DND-41 (cell line): ENCODE results near the gene HPGDS.
"Not testable (repeated sequence)": the region's sequence is repeated elsewhere in the genome, so short reads cannot be mapped to it uniquely, and the experiment has no call there.

Experiments
- ATAC-seq: fragments of 200-7000 bp; cut with Tn5 transposase; 3 replicates; pipeline ENCODE4 v1.9.1; 2021; ENCODE audit warnings: low read depth; ENCODE audit not compliant: insufficient read depth
- DNase-seq: peaks from one replicate; pipeline ENCODE4 v3.0.0-alpha.2; 2020
- H2AFZ ChIP-seq: 2 replicates; pipeline ENCODE4 v1.6.0; 2012; ENCODE audit warnings: low read depth, low read length
- H3K27ac ChIP-seq: 2 replicates; pipeline ENCODE4 v1.5.1; 2012; ENCODE audit warnings: low read length, inconsistent platforms
- H3K27me3 ChIP-seq: fragments of 200-600 bp; sonication (generic); 2 replicates; pipeline ENCODE4 v1.6.0; 2012; ENCODE audit warnings: low read length, mild to moderate bottlenecking, inconsistent platforms; ENCODE audit not compliant: insufficient read depth, poor library complexity
- H3K36me3 ChIP-seq: 2 replicates; pipeline ENCODE4 v1.5.1; 2012; ENCODE audit warnings: low read length, inconsistent platforms; ENCODE audit not compliant: insufficient read depth
- H3K4me1 ChIP-seq: 2 replicates; pipeline ENCODE4 v1.5.1; 2012; ENCODE audit warnings: mild to moderate bottlenecking, low read length; ENCODE audit not compliant: insufficient read depth
- H3K4me2 ChIP-seq: 2 replicates; pipeline ENCODE4 v1.6.0; 2012; ENCODE audit warnings: mild to moderate bottlenecking, moderate library complexity, low read length, inconsistent platforms; ENCODE audit not compliant: insufficient read depth
- H3K4me3 ChIP-seq, 2 experiments: fragments of 200-600 bp in 1 of 2; shearing (Covaris generic) in 1 of 2; 2 replicates each; pipeline ENCODE4 v1.5.1; 2012 to 2016; ENCODE audit warnings: inconsistent platforms in 2 of 2, low read length in 2 of 2, mild to moderate bottlenecking in 2 of 2, low read depth in 1 of 2, moderate library complexity in 1 of 2
- H3K79me2 ChIP-seq: 2 replicates; pipeline ENCODE4 v1.6.0; 2012; ENCODE audit warnings: low read length, inconsistent platforms; ENCODE audit not compliant: insufficient read depth
- H3K9ac ChIP-seq: 2 replicates; pipeline ENCODE4 v1.6.0; 2012; ENCODE audit warnings: low read depth, mild to moderate bottlenecking, inconsistent platforms, low read length, moderate library complexity
- H3K9me3 ChIP-seq: 2 replicates; pipeline ENCODE4 v1.5.1; 2012; ENCODE audit warnings: low read length, moderate library complexity, mild to moderate bottlenecking, inconsistent platforms; ENCODE audit not compliant: insufficient read depth, severe bottlenecking
- H4K20me1 ChIP-seq: 2 replicates; pipeline ENCODE4 v1.6.0; 2012; ENCODE audit warnings: low read length; ENCODE audit not compliant: insufficient read depth
- EZH2 ChIP-seq: IDR thresholded peaks from 3 replicates; pipeline ENCODE4 v1.6.1; 2012; ENCODE audit warnings: borderline replicate concordance, low read depth, mild to moderate bottlenecking, moderate library complexity, low read length, inconsistent platforms; ENCODE audit not compliant: severe bottlenecking
- TF ChIP-seq, protein P1 (sequence below): IDR thresholded peaks from 2 replicates; pipeline ENCODE4 v1.5.1; 2012; ENCODE audit warnings: borderline replicate concordance, low read length, moderate library complexity, mild to moderate bottlenecking; ENCODE audit not compliant: poor library complexity, severe bottlenecking; ENCODE audit errors: extremely low read depth

The HPGDS gene

GRCh38 chr4:94339779-94340178 is 2.9 kb downstream of the HPGDS start:
- Histone ChIP-seq H3K4me2 (peak overlapping the region; percentile 21; the same call in 1 of the 2 replicates), H2AFZ (peak overlapping the region; percentile 58), H3K9me3 (no peaks in the 10 kb centered on the region)

DNA sequence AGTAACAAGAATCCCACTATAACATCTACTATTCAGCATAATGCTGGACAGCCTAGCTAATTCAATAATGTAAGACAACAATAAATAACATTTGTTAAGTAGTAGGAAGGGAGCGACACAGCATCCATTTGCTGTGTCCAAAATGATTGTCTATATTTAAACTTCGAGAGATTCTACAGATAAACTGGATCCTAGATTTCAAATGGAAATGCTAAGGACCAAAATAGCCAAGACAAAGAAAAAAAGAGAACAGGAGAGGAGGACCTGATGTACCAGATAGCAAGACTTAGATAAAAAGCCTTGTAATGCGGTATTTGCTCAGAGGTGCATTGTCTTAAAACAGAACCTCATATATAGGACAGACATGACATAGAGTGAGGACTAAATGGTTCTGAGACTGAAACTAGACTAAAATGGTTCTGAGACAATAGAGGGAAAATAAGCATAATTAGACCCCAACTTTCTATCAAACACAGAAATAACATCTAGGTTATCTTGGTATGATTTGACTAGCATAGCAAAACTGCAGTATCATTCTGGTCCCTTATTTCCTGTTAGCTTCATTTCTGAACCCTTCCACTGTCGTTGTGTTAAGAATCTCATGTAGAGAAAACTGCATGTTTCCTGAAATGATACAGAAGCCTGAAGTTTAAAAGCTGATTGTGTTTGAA is 3.8 kb downstream of the HPGDS start:
- Histone ChIP-seq H3K4me1 (peaks cover 17% of the 10 kb centered on the region), H3K4me2 (peak overlapping the region; percentile 21; the same call in 1 of the 2 replicates), H3K9me3 (no peaks in the 10 kb centered on the region), H4K20me1 (no peaks in the 10 kb centered on the region), H3K79me2 (no peaks in the 10 kb centered on the region), H3K36me3 (no peaks in the 10 kb centered on the region), H3K27me3 (no peaks in the 10 kb centered on the region), H3K27ac (peak overlapping the region; percentile 34), H3K4me3 (no peak overlapping the region), H3K9ac (no peak overlapping the region), H2AFZ (peak overlapping the region; percentile 58)
- no peak for DNase-seq
- peak; percentile 74 for ATAC-seq
- TF ChIP-seq EZH2: no peak
- TF ChIP-seq, protein P1, sequence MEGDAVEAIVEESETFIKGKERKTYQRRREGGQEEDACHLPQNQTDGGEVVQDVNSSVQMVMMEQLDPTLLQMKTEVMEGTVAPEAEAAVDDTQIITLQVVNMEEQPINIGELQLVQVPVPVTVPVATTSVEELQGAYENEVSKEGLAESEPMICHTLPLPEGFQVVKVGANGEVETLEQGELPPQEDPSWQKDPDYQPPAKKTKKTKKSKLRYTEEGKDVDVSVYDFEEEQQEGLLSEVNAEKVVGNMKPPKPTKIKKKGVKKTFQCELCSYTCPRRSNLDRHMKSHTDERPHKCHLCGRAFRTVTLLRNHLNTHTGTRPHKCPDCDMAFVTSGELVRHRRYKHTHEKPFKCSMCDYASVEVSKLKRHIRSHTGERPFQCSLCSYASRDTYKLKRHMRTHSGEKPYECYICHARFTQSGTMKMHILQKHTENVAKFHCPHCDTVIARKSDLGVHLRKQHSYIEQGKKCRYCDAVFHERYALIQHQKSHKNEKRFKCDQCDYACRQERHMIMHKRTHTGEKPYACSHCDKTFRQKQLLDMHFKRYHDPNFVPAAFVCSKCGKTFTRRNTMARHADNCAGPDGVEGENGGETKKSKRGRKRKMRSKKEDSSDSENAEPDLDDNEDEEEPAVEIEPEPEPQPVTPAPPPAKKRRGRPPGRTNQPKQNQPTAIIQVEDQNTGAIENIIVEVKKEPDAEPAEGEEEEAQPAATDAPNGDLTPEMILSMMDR: no peak

More at GRCh38 chr4:94339779-94340178, 2.9 kb downstream of the HPGDS start:
- H3K27me3 ChIP-seq: no peaks in the 10 kb centered on the region
- TF ChIP-seq EZH2: no peak
- TF ChIP-seq, protein P1: no peak
- H3K9ac ChIP-seq: no peak overlapping the region
- no peaks in the 10 kb centered on the region for H3K36me3 ChIP-seq
- H4K20me1 ChIP-seq: no peaks in the 10 kb centered on the region
- DNase-seq (no peak), ATAC-seq (peak; percentile 35; the same call in 1 of the 3 replicates)
- peaks cover 17% of the 10 kb centered on the region for H3K4me1 ChIP-seq
- H3K79me2 ChIP-seq: no peaks in the 10 kb centered on the region
- H3K27ac ChIP-seq: no peak overlapping the region
- H3K4me3 ChIP-seq: no peak overlapping the region

GRCh38 chr4:94336791-94337190 is 5.8 kb downstream of the HPGDS start:
- H3K27me3 ChIP-seq, H3K79me2 ChIP-seq, H3K4me2 ChIP-seq, H3K4me3 ChIP-seq, H3K36me3 ChIP-seq, H2AFZ ChIP-seq, H3K9me3 ChIP-seq, DNase-seq, ATAC-seq, H4K20me1 ChIP-seq, H3K9ac ChIP-seq, H3K27ac ChIP-seq: not testable (repeated sequence)
- peaks cover 17% of the 10 kb centered on the region for H3K4me1 ChIP-seq

GRCh38 chr4:94336303-94336702 is 6.3 kb downstream of the HPGDS start:
- no peak overlapping the region for H3K9ac ChIP-seq
- ATAC-seq (no peak), DNase-seq (no peak)
- no peaks in the 10 kb centered on the region for H3K9me3 ChIP-seq
- H3K27ac ChIP-seq: no peak overlapping the region
- no peaks in the 10 kb centered on the region for H3K79me2 ChIP-seq
- no peak overlapping the region for H3K4me3 ChIP-seq
- no peaks in the 10 kb centered on the region for H3K27me3 ChIP-seq
- H3K4me2 ChIP-seq: no peak overlapping the region
- TF ChIP-seq EZH2: no peak
- TF ChIP-seq, protein P1: no peak
- H4K20me1 ChIP-seq: no peaks in the 10 kb centered on the region
- peaks cover 17% of the 10 kb centered on the region for H3K4me1 ChIP-seq
- no peak overlapping the region for H2AFZ ChIP-seq
- H3K36me3 ChIP-seq: no peaks in the 10 kb centered on the region
